ENCODE results near the gene PSMB7.

The PSMB7 gene

DNA sequence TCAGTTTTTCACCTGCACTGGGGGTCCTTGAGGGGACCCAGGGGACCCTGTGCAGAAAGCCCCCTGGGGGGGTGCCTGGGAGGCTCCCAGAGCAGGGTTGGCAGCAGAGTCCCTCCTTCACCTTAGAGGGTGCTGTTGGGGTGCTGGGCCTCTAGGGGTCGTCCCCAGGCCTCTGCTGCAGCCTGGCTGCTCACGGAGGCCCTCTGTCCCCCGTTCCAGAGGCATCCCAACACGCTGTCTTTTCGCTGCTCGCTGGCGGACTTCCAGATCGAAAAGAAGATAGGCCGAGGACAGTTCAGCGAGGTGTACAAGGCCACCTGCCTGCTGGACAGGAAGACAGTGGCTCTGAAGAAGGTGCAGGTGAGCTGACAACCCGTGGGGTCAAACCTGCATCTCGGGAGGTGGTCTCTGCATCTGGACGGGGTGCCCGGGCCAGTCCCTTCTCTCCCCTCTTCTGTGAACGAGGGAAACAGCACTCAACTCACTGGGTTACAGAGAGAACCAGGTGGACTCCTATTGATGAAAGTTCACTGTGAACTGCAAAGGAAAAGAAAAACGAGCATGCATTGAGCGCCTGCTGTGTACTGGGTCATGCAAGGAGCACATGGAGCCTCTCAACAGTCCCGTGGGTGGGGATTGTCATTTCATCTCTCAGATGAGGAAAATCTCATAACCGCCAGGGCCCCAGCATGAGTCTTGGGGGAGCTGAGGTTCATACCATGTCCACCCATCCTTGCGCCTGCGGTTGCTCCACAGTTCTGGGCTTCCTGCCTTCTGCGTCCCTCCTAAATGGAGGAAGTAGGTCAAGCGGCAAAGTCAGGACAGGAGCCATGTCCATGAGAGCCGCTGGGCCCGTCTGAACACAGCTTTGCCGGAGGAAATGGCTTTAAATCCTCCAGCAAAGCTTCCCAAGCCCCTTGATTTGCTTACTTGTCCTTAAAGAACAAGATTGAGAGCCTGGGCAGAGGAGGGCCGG lies 102.7 kb downstream of the PSMB7 start:
- DNase-seq (ENCODE audit: extremely low spot score) = no peak
- POLR2A ChIA-PET = interaction anchor here (1.0 kb wide), 1 partner anchor 8 kb away, joined by 3 read pairs; no protein-coding TSS in a partner anchor
- no peak for TF ChIP-seq CTCF (IDR thresholded peaks at IDR 0.05; ENCODE audit: control extremely low read depth, extremely low read depth, low read depth, missing control alignments)
- CTCF ChIA-PET = interaction anchor here (1.3 to 1.4 kb wide), 2 partner anchors 186 kb away, joined by 5 read pairs; no protein-coding TSS in a partner anchor

DNA sequence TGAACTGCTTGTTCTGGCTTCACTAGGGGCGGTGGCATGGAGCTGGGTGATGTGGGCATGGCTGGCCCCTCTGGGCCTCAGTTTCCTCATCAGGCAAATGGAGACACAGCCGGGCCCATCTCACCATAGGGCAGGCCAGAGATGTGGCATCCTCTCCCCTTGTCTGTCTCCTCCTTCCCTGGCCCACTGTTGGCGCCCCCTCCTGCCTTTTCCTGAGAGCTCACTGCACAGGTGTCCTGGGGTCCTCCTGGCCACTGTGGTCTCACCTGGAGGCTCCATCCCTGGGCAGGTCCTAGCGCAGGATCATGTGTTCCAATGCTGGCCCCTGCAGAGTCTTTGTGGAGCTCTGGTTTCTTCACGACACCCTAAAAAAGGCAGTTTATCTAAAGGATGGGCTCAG lies 104.0 kb downstream of the PSMB7 start:
- ChIA-PET CTCF (interaction anchor here (0.9 to 1.4 kb wide), 3 partner anchors 20 to 185 kb away, joined by 3 to 5 read pairs (median 3); no protein-coding TSS in a partner anchor), POLR2A (no interaction called here)
- no peak for TF ChIP-seq CTCF (IDR thresholded peaks at IDR 0.05; ENCODE audit: control extremely low read depth, extremely low read depth, low read depth, missing control alignments)
- DNase-seq (ENCODE audit: extremely low spot score) = no peak

- no peak for DNase-seq (ENCODE audit: extremely low spot score)
- no peak for TF ChIP-seq CTCF (IDR thresholded peaks at IDR 0.05; ENCODE audit: control extremely low read depth, extremely low read depth, low read depth, missing control alignments)
- ChIA-PET POLR2A (no interaction called here), CTCF (no interaction called here)
Measured at GRCh38 chr9:124309667-124310084, 105.6 kb downstream of the PSMB7 start.

GRCh38 chr9:124308606-124309491 lies 106.4 kb downstream of the PSMB7 start:
- TF ChIP-seq CTCF (IDR thresholded peaks at IDR 0.05; ENCODE audit: control extremely low read depth, extremely low read depth, low read depth, missing control alignments) = no peak
- ChIA-PET POLR2A (no interaction called here), CTCF (interaction anchor here (1.2 kb wide), 1 partner anchor 11 kb away, joined by 3 read pairs; no protein-coding TSS in a partner anchor)
- no peak for DNase-seq (ENCODE audit: extremely low spot score)

DNA sequence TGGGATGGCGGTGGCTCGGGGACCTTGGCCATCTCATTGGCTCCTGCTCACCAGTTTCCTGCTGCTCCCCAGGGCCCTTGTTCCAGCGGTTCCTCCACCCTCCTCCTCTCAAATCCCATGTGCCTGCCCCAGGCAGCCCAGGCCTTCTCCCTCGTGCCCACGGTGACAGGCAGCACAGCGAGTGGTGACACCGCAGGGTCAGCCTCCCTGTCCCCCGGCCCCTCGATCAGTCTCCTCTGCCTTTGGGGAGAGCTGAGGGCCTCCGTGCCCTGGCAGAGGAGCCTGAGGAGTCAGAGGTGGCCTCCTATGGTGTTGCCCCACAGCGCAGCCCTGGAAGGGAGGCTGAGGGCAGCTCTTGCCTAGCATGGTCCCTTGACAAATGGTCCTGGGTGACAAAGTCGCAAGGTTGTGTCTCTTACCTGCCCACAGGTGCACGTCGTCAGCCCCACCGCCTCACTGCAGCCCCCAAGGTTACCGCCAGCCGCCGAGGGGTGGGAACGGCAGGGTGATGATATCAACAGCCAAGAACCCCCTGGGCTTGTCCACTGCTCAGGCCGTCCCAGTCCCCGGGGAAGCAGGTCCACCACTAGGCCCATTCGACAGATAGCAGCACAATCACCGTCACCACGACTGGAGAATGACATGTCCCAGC lies 107.7 kb downstream of the PSMB7 start:
- ChIA-PET POLR2A (no interaction called here), CTCF (interaction anchor here (1.0 to 1.2 kb wide), 2 partner anchors 10 to 15 kb away, joined by 3 read pairs; no protein-coding TSS in a partner anchor)
- no peak for TF ChIP-seq CTCF (IDR thresholded peaks at IDR 0.05; ENCODE audit: control extremely low read depth, extremely low read depth, low read depth, missing control alignments)
- no peak for DNase-seq (ENCODE audit: extremely low spot score)

All from GM10248 (cell line).